NCI-H1105 (cell line): ENCODE measurements around the gene ANKLE2.
"Not testable (repeated sequence)": the region's sequence is repeated elsewhere in the genome, so short reads cannot be mapped to it uniquely, and the experiment has no call there.

Source experiments
- DNase-seq: peaks from one replicate; lab custom pipeline; 2025; lab: John Stamatoyannopoulos, UW

Gene ANKLE2

GRCh38 chr12:132776816-132777568 is 15.4 kb upstream of the ANKLE2 start:
- no peak for DNase-seq

- not testable (repeated sequence) for DNase-seq
Measured at GRCh38 chr12:132776230-132776625, 14.6 kb upstream of the ANKLE2 start.

- DNase-seq, result no peak
Measured at GRCh38 chr12:132775502-132776229, 14.0 kb upstream of the ANKLE2 start.

GRCh38 chr12:132774646-132775275 is 13.1 kb upstream of the ANKLE2 start:
- DNase-seq, result no peak

- DNase-seq, result no peak
Measured at GRCh38 chr12:132774159-132774558, 12.5 kb upstream of the ANKLE2 start.

GRCh38 chr12:132773077-132773955 is 11.7 kb upstream of the ANKLE2 start:
- no peak for DNase-seq

- no peak for DNase-seq
Measured at GRCh38 chr12:132772606-132773005, 11.0 kb upstream of the ANKLE2 start.

GRCh38 chr12:132771126-132771838 is 9.7 kb upstream of the ANKLE2 start:
- DNase-seq, result no peak

GRCh38 chr12:132766380-132767085 is 4.9 kb upstream of the ANKLE2 start:
- peak; percentile 56 for DNase-seq

GRCh38 chr12:132765361-132765760 is 3.7 kb upstream of the ANKLE2 start:
- DNase-seq, result no peak

- DNase-seq, result no peak
Measured at GRCh38 chr12:132764231-132764630, 2.6 kb upstream of the ANKLE2 start.

GRCh38 chr12:132761921-132762583 is 420 bp upstream of the ANKLE2 start:
- peak; percentile 82 for DNase-seq

GRCh38 chr12:132759359-132759758 is 2.3 kb downstream of the ANKLE2 start:
- no peak for DNase-seq

- not testable (repeated sequence) for DNase-seq
Measured at GRCh38 chr12:132758825-132759224, 2.8 kb downstream of the ANKLE2 start.

- DNase-seq, result no peak
Measured at GRCh38 chr12:132754160-132754932, 7.3 kb downstream of the ANKLE2 start.

- DNase-seq, result not testable (repeated sequence)
Measured at GRCh38 chr12:132753670-132754069, 8.0 kb downstream of the ANKLE2 start.

- DNase-seq, result no peak
Measured at GRCh38 chr12:132748319-132748718, 13.3 kb downstream of the ANKLE2 start.

GRCh38 chr12:132747896-132748295 is 13.7 kb downstream of the ANKLE2 start:
- no peak for DNase-seq

- DNase-seq, result no peak
Measured at GRCh38 chr12:132747395-132747794, 14.2 kb downstream of the ANKLE2 start.
